NOMO-1 (cell line): ENCODE data around the gene FGF18.
"Not testable (repeated sequence)": the region's sequence is repeated elsewhere in the genome, so short reads cannot be mapped to it uniquely, and the experiment has no call there.

Source experiments
- DNase-seq, 2 experiments: peaks; one replicate each; lab custom pipeline; 2025; ENCODE audit not compliant: unreplicated experiment in 2 of 2; lab: John Stamatoyannopoulos, UW

Gene FGF18

DNA sequence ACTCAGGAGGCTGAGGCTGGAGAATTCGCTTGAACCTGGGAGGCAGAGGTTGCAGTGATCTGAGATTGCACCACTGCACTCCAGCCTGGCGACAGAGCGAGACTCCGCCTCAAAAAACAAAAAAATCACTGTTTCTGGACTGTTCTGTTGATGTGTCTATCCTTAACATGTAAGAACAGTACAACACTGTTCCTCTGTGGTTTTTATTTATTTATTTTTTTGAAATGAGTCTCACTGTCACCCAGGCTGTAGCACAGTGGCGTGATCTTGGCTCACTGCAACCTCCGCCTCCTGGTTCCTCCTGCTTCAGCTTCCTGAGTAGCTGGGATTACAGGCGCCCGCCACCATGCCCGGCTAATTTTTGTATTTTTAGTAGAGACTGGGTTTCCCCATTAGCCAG is 20.8 kb upstream of the FGF18 start:
- not testable (repeated sequence) for DNase-seq

DNA sequence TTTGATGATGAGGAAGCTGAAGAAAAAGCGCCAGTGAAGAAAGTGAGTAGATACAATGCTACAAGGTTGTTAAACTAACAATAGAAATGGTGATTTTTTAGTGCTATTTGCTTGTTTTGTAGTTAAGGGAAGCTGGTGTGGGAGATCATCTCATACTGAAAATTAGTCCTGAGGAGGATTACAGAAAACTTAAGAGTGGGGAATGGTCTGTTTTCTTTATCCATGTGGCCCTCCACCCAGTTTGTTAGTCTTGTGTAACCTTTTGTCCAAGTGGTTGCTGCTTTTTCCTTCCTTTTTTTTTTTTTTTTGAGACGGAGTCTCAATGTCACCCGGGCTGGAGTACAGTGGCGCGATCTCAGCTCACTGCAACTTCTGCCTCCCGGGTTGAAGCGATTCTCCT is 19.3 kb upstream of the FGF18 start:
- no peak for DNase-seq

GRCh38 chr5:171401167-171401947 is 18.1 kb upstream of the FGF18 start:
- no peak for DNase-seq

DNA sequence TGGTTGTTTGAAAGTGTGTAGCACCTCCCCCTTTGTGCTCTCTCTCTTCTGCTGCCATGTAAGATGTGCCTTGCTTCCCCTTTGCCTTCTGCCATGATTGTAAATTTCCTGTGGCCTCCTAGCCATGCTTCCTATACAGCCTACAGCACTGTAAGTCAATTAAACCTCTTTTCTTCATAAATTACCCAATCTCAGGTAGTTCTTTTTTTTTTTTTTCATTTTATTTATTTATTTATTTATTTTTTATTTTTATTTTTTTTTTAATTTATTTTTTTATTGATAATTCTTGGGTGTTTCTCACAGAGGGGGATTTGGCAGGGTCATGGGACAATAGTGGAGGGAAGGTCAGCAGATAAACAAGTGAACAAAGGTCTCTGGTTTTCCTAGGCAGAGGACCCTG is 16.7 kb upstream of the FGF18 start:
- DNase-seq: not testable (repeated sequence)

GRCh38 chr5:171405615-171406014 is 13.8 kb upstream of the FGF18 start:
- no peak for DNase-seq

DNA sequence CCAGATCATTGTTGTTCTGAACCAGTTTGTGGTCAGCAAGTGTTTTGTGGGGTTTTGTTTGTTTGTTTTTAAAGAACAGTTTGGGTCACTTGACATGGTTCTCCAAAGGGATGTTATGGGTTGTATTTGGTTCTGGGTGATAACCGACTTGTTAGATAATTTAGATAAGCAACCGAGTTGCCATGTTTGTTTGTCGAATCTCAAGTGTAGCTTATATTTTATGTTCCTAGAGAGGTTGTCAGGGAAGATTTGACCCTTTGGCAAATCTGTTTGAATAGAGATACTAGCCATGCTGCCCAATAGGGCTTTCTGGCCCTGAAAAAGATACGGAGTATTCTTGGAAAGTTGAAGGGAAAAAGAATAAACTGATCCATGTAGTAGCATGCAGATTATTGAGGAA is 12.2 kb upstream of the FGF18 start:
- no peak for DNase-seq

- DNase-seq: no peak
Observed at GRCh38 chr5:171409164-171410136, 10.0 kb upstream of the FGF18 start.

DNA sequence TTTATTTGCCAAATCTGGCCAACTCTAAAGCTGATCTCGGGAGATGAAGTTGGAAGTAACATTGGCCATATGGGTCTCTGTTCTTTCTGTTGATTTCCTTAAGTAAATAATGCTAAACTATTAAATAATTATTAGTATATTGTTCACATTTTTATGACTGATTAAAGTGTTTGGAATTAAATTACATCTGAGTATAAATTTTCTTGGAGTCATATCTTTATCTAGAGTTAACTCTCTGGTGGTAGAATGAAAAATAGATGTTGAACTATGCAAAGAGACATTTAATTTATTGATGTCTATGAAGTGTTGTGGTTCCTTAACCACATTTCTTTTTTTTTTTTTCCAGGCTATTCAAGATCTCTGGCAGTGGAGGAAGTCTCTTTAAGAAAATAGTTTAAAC is 9.3 kb upstream of the FGF18 start:
- no peak for DNase-seq

DNA sequence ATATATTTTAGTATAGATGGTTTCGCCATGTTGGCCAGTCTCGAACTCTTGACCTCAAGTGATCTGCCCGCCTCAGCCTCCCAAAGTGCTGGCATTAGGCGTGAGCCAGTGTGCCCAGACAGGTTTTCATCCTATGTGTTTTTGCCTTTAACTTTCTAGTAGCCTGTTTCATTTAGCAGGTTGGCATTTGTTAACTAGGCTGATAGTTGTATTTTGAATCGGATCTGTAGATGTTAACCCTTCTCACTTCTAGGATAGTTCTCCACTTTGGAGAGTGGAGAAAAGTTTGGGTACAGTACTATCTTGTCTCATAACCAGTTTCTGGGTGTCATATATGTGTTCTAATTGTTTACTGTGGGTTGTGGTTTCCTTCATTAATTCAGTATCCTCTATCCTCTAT is 7.3 kb upstream of the FGF18 start:
- DNase-seq: no peak

DNA sequence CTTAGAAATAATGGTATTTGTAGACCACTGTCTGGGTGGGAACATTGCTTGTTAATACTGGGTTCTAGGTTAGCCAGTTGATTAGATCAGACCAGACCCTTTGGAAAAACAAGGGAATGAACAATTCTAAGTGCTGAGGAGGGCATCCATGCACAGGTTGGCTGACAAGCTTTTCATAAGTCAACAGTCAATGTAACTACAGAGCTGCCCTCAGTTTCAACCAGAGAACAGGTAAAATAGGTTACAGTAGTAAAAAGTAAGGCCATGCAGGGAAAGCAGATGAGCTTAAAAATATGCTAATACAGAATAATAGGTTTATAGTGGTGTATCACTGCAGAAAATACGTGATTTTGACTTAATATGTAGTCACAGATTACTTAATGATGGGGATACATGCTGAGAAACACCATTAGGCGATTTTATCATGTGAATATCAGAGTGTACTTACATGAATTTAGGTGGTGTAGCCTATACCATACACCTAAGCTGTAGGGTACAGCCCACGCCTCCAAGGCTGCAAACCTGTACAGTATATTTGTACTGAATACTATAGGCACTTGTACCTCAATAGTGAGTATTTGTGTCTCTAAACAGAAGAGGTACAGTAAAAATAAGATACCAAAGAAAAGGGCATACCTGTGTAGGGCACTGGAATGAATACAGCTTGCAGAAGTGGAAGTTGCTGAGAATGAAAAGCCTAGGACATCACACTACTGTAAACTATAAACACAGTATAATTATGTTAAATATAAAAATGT is 6.1 kb upstream of the FGF18 start:
- DNase-seq: no peak

DNA sequence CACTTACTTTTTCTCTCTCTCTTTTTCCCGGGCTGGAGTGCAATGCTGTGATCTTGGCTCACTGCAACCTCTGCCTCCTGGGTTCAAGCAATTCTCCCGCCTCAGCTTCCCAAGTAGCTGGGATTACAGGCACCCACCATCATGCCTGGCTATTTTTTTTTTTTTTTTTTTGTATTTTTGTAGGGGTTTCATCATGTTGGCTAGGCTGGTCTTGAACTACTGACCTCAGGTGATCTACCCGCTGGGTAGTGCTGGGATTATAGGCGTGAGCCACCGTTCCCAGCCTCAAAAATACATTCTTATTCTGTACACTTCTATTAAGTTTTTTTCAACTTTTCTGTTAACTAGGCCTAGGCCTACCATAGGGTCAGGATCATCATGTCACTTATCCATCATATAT is 5.5 kb upstream of the FGF18 start:
- DNase-seq: not testable (repeated sequence)

GRCh38 chr5:171415115-171415730 is 4.2 kb upstream of the FGF18 start:
- DNase-seq: no peak

DNA sequence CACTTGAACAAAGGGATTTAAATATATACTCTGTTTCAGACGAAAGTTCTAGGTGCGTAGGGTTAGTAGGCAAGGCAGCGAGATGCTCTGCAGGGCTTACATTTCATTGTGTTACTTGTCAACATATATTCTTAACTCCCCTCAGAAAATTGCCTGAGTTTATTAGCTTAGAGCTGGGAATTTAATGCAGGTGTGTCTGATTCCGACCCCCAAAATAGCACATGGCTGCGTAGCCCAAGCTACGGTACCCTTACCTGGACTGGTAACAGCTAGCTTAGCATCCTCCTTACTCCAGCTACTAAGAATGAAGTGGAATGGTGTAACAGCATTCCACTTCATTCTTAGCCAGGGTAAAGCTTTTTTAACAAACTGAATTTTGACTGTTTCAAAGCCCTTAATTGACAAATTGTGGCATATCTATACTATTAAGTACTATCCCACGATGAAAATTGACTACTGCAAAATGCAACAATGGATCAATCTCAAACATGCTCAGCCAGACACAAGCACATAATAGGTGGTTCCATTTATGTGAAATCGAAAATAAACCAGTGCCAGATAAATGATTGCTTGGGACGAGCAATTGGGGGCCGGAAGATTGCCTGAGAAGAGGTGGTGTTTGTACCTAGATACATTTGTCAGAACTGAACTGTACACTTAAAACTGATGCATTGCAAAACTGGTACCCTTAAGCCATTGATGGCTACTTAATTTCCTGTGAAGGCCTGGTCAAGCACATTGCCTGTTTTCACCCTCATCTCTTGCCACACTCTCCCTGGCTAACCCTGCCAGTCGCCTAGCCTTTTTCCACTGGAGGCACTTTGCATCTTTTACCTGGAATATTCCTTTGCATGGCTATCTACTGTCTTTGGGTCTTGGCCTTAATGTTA is 3.0 kb upstream of the FGF18 start:
- no peak for DNase-seq

DNA sequence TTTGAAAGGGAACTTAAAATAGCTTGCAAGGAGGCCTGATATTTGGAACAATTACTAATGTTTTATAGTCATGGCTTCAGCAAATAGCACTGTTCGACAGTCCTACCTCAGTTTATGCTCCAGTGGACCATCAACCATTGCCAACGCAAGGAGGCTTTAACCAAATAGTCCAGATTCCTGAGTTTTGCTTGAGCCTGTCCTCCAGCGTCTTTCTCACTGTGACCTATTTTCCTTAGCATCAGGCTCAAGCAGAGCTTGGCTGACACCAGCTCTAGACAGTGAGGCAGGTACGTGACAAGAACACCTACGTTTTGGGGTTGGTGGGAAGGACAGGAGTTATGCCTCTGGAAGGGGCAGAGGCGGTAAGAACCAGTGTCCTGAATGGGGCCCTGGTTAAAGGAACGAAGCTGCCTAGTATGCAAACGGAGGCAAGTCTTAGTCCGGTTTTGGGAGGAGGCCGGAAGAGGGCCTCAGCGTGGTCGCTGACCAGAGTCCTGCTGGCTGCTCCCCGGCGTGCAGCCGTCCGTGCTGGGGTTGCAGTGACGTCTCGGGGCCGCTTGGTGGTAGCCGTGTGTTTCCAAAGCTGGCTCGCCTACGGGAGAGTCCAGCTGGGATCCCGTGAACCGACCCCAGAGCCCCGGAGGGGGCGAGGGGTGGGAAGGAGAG is 998 bp upstream of the FGF18 start:
- DNase-seq: peak; percentile 27 to 51

DNA sequence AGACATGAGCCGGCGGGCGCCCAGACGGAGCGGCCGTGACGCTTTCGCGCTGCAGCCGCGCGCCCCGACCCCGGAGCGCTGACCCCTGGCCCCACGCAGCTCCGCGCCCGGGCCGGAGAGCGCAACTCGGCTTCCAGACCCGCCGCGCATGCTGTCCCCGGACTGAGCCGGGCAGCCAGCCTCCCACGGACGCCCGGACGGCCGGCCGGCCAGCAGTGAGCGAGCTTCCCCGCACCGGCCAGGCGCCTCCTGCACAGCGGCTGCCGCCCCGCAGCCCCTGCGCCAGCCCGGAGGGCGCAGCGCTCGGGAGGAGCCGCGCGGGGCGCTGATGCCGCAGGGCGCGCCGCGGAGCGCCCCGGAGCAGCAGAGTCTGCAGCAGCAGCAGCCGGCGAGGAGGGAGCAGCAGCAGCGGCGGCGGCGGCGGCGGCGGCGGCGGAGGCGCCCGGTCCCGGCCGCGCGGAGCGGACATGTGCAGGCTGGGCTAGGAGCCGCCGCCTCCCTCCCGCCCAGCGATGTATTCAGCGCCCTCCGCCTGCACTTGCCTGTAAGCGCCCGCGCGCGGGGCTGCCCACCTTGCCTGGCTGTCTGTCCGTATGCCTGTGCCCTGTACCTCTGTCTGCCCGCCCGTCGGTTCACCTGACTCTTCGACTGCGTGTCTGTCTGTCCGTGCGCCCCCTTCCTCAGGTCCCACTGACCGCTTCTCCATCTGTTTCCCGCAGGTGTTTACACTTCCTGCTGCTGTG is 412 bp downstream of the FGF18 start:
- DNase-seq: no peak

GRCh38 chr5:171420431-171421241 is 1.2 kb downstream of the FGF18 start:
- no peak for DNase-seq
